H1 (cell line): Measurements from ENCODE around the gene TAS2R41. TPM values are rescaled to one million over a fixed set of nuclear protein-coding genes. Genes with fewer than 3 reads are reported as not detected.

Experiments used
- CTCF ChIA-PET: fragments of 300-600 bp; sonication (Branson Sonifier 250); formaldehyde crosslinking; loops from one replicate; lab custom pipeline; 2021; ENCODE audit not compliant: partially characterized antibody; lab: Charles Lee
- POLR2A ChIA-PET: fragments of 300-600 bp; sonication (Branson Sonifier 250); formaldehyde crosslinking; loops from one replicate; lab custom pipeline; 2021; ENCODE audit warnings: inconsistent platforms; ENCODE audit not compliant: partially characterized antibody; lab: Charles Lee
- DNase-seq, 2 experiments: peaks; one replicate each; pipeline versions ENCODE4 v3.0.0 to v3.0.0-alpha.2; 2010 to 2022; ENCODE audit warnings: low spot score in 2 of 2, low read depth in 1 of 2, mixed read lengths in 1 of 2
- FAIRE-seq: peaks from 2 replicates; lab custom pipeline; 2011; peaks lifted over from hg19 to GRCh38; lab: Jason Lieb, UNC
- H2AFZ ChIP-seq: 2 replicates; pipeline ENCODE4 v1.8.1; 2012; ENCODE audit warnings: low read length, inconsistent platforms
- H2AK5ac ChIP-seq: 2 replicates; pipeline ENCODE4 v1.6.1; 2013; ENCODE audit warnings: low read depth, low read length
- H2BK120ac ChIP-seq: replicated peaks from 2 replicates; pipeline ENCODE3; 2013; ENCODE audit warnings: low read depth, low read length, inconsistent platforms
- H2BK12ac ChIP-seq: 2 replicates; pipeline ENCODE4 v1.6.1; 2013; ENCODE audit warnings: low read depth, low read length
- H2BK15ac ChIP-seq: 2 replicates; pipeline ENCODE4 v1.6.1; 2013; ENCODE audit warnings: low read length
- H2BK20ac ChIP-seq: 2 replicates; pipeline ENCODE4 v1.6.1; 2013; ENCODE audit warnings: low read length
- H2BK5ac ChIP-seq: 2 replicates; pipeline ENCODE4 v1.6.1; 2013; ENCODE audit warnings: low read depth, low read length
- H3K14ac ChIP-seq: 2 replicates; pipeline ENCODE4 v1.6.1; 2013; ENCODE audit warnings: inconsistent platforms; ENCODE audit not compliant: insufficient read length
- H3K18ac ChIP-seq: 2 replicates; pipeline ENCODE4 v1.6.1; 2013; ENCODE audit warnings: low read length; ENCODE audit errors: extremely low read depth
- H3K23ac ChIP-seq: 2 replicates; pipeline ENCODE4 v1.6.1; 2013; ENCODE audit warnings: inconsistent platforms; ENCODE audit not compliant: insufficient read length
- H3K23me2 ChIP-seq: 2 replicates; pipeline ENCODE4 v1.6.1; 2013; ENCODE audit warnings: low read depth, low read length
- H3K27ac ChIP-seq: 2 replicates; pipeline ENCODE4 v1.6.1; 2011; ENCODE audit warnings: low read depth, low read length, inconsistent platforms
- H3K27me3 ChIP-seq, 4 experiments: replicated peaks in 1 of 4; 1 replicate in 1 of 4; 2 replicates in 3 of 4; pipeline versions ENCODE4 v1.6.1 to v1.8.1; 2011 to 2013; ENCODE audit warnings: low read length in 3 of 4, mild to moderate bottlenecking in 3 of 4, inconsistent platforms in 2 of 4, mixed read lengths in 2 of 4, moderate library complexity in 1 of 4; ENCODE audit not compliant: control insufficient read depth in 3 of 4, insufficient read depth in 3 of 4; ENCODE audit errors: extremely low read depth in 1 of 4
- H3K36me3 ChIP-seq, 4 experiments: 2 replicates each; pipeline versions ENCODE4 v1.6.1 to v1.8.1; 2011 to 2013; ENCODE audit warnings: mild to moderate bottlenecking in 4 of 4, low read length in 3 of 4, moderate library complexity in 2 of 4, control low read depth in 1 of 4, inconsistent platforms in 1 of 4; ENCODE audit not compliant: insufficient read depth in 4 of 4, control insufficient read depth in 2 of 4
- H3K4ac ChIP-seq: replicated peaks from 2 replicates; pipeline ENCODE3; 2013; ENCODE audit warnings: low read length, low read depth, mixed read lengths, inconsistent platforms; ENCODE audit not compliant: insufficient read length
- H3K4me1 ChIP-seq, 4 experiments: replicated peaks in 1 of 4; 1 replicate in 1 of 4; 2 replicates in 3 of 4; pipeline versions ENCODE4 v1.6.1 to v1.8.1; 2011 to 2013; ENCODE audit warnings: low read length in 3 of 4, inconsistent platforms in 2 of 4, mixed read lengths in 1 of 4; ENCODE audit not compliant: insufficient read depth in 4 of 4, control insufficient read depth in 3 of 4
- H3K4me2 ChIP-seq, 2 experiments: 2 replicates each; pipeline versions ENCODE4 v1.6.1 to v1.8.1; 2011 to 2013; ENCODE audit warnings: low read depth in 2 of 2, low read length in 2 of 2, control low read depth in 1 of 2, inconsistent platforms in 1 of 2, mild to moderate bottlenecking in 1 of 2; ENCODE audit not compliant: insufficient read depth in 1 of 2
- H3K4me3 ChIP-seq, 4 experiments: fragments of 200-600, 300-600 bp in 1 of 4; sonication (generic), shearing (Covaris generic), sonication (Bioruptor Twin) in 1 of 4; 2 replicates each; pipeline versions ENCODE4 v1.5.1 to v1.8.1; 2011 to 2016; ENCODE audit warnings: low read length in 4 of 4, low read depth in 3 of 4, control low read depth in 2 of 4, inconsistent platforms in 2 of 4, mild to moderate bottlenecking in 2 of 4, mixed read lengths in 1 of 4, moderate library complexity in 1 of 4; ENCODE audit not compliant: insufficient read depth in 2 of 4; ENCODE audit errors: extremely low read depth in 1 of 4
- H3K56ac ChIP-seq: replicated peaks from 2 replicates; pipeline ENCODE3; 2013; ENCODE audit warnings: low read depth, mild to moderate bottlenecking, mixed read lengths, low read length, inconsistent platforms; ENCODE audit not compliant: insufficient read length
- H3K79me1 ChIP-seq: 2 replicates; pipeline ENCODE4 v1.6.1; 2013; ENCODE audit warnings: low read depth, low read length, control low read depth
- H3K79me2 ChIP-seq, 2 experiments: 2 replicates each; pipeline versions ENCODE4 v1.6.1 to v1.8.1; 2012 to 2013; ENCODE audit warnings: low read length in 2 of 2, mild to moderate bottlenecking in 2 of 2, inconsistent platforms in 1 of 2; ENCODE audit not compliant: insufficient read depth in 2 of 2, control insufficient read depth in 1 of 2
- H3K9ac ChIP-seq, 4 experiments: replicated peaks in 1 of 4; 1 replicate in 1 of 4; 2 replicates in 3 of 4; pipeline versions ENCODE4 v1.6.1 to v1.8.1; 2011 to 2013; ENCODE audit warnings: low read depth in 3 of 4, low read length in 3 of 4, control low read depth in 2 of 4, mild to moderate bottlenecking in 2 of 4, moderate library complexity in 2 of 4, inconsistent platforms in 1 of 4; ENCODE audit errors: extremely low read depth in 1 of 4
- H3K9me3 ChIP-seq, 2 experiments: 2 replicates each; pipeline versions ENCODE4 v1.6.1 to v1.8.1; 2012 to 2013; ENCODE audit warnings: mild to moderate bottlenecking in 2 of 2, moderate library complexity in 2 of 2, control low read depth in 1 of 2, inconsistent platforms in 1 of 2, low read depth in 1 of 2, low read length in 1 of 2, mixed read lengths in 1 of 2; ENCODE audit not compliant: insufficient read depth in 2 of 2
- H4K20me1 ChIP-seq, 2 experiments: replicated peaks in 1 of 2; 2 replicates each; pipeline versions ENCODE3 to v1.8.1; 2011 to 2013; ENCODE audit warnings: inconsistent platforms in 2 of 2, low read length in 2 of 2, mild to moderate bottlenecking in 1 of 2; ENCODE audit not compliant: insufficient read depth in 2 of 2, control insufficient read depth in 1 of 2
- H4K5ac ChIP-seq: 2 replicates; pipeline ENCODE4 v1.6.1; 2013; ENCODE audit warnings: low read length, low read depth, mixed read lengths, inconsistent platforms; ENCODE audit not compliant: insufficient read length
- H4K8ac ChIP-seq: 2 replicates; pipeline ENCODE4 v1.8.0; 2013; ENCODE audit warnings: mild to moderate bottlenecking, moderate library complexity, low read length, inconsistent platforms; ENCODE audit not compliant: insufficient read depth; ENCODE audit errors: extremely low read depth
- H4K91ac ChIP-seq: replicated peaks from 2 replicates; pipeline ENCODE3; 2013; ENCODE audit warnings: low read length, mixed read lengths, inconsistent platforms; ENCODE audit not compliant: insufficient read length
- ASH2L ChIP-seq: fragments of 200-600, 300-600 bp; sonication (generic); IDR thresholded peaks from one replicate; pipeline ENCODE4 v1.7.1; 2017; ENCODE audit warnings: low read length
- ATF3 ChIP-seq: IDR thresholded peaks from 2 replicates; pipeline ENCODE4 v1.6.1; 2011; ENCODE audit warnings: low read depth, mild to moderate bottlenecking, low read length; ENCODE audit not compliant: insufficient read depth
- JUN ChIP-seq: IDR thresholded peaks from 2 replicates; pipeline ENCODE4 v1.6.1; 2011; ENCODE audit warnings: low read depth, mild to moderate bottlenecking, improper control_type of control experiment, low read length
- NRF1 ChIP-seq: IDR thresholded peaks from 2 replicates; pipeline ENCODE4 v1.6.1; 2011; ENCODE audit warnings: mild to moderate bottlenecking, low read depth, low read length, improper control_type of control experiment
- WGBS, 2 experiments: shearing (Covaris generic) in 1 of 2; methylation state at CpG; one replicate each; pipeline versions ENCODE4 v1.1.6 to v1.1.7; 2013 to 2015; ENCODE audit warnings: low lambda C conversion rate in 2 of 2, mixed read lengths in 2 of 2, inconsistent platforms in 1 of 2, low coverage in 1 of 2, missing lambda C conversion rate in 1 of 2; ENCODE audit not compliant: insufficient replicate concordance in 2 of 2, insufficient coverage in 1 of 2, insufficient read length in 1 of 2; ENCODE audit errors: extremely low coverage in 1 of 2, missing lambda C conversion rate in 1 of 2; 5-methylcytosine and 5-hydroxymethylcytosine counted together
- polyA plus RNA-seq, 7 experiments: library from polyadenylated mRNA; depleted of rRNA in 3 of 7; stranded (reverse) in 5 of 7; unstranded in 2 of 7; fragments of >200 nt in 5 of 7; fragments of 200-250 nt in 2 of 7; gene quantifications; 1 replicate in 5 of 7; 2 replicates in 1 of 7; 4 replicates in 1 of 7; pipeline versions ENCODE4 v1.2.1 to v1.2.3, GENCODE V29; 2011 to 2013; ENCODE audit warnings: missing spikeins in 2 of 7, mixed read lengths in 2 of 7
- total RNA-seq: library from RNA; stranded (reverse); fragmentation: NEBNext Ultra II Directional; extraction: Animal tissue kit (Norgen Biotek cat#: 25700); gene quantifications from 2 replicates; pipeline ENCODE4 v1.2.1, GENCODE V29; 2021

TAS2R41 gene
- total and polyA plus RNA-seq, 2 of the 8 experiments (the other 6 are each of a cell fraction or from before 2014, with no cell fraction given): 0.12 TPM; not detected in 1

- H3K79me2 ChIP-seq: no peaks in the 10 kb centered on the region
- CTCF ChIA-PET: interaction anchor here (0.6 to 0.7 kb wide), 2 partner anchors 12 to 14 kb away, joined by 3 read pairs; no protein-coding TSS in a partner anchor
- FAIRE-seq: no peak
Observed at GRCh38 chr7:143439866-143440265, 37.8 kb upstream of the TAS2R41 start.

More at GRCh38 chr7:143439866-143440265, 37.8 kb upstream of the TAS2R41 start:
- Histone ChIP-seq H4K5ac (no peak overlapping the region), H2BK120ac (no peak overlapping the region), H3K23me2 (no peaks in the 10 kb centered on the region), H4K20me1 (no peaks in the 10 kb centered on the region), H2BK15ac (no peak overlapping the region), H3K4me2 (no peak overlapping the region)
- TF ChIP-seq ASH2L (no peak), ATF3 (no peak), NRF1 (no peak), JUN (no peak)
- TF ChIP-seq, all 59 proteins: peak for 0
- POLR2A ChIA-PET: no interaction called here
- Histone ChIP-seq H4K91ac (no peak overlapping the region), H2BK12ac (no peak overlapping the region), H3K56ac (no peak overlapping the region), H2AFZ (no peak overlapping the region), H3K27me3 (peaks cover 0 to 1% (median 0%) of the 10 kb centered on the region in 4 experiments; a peak in 1 of 7 replicates), H3K9me3 (no peaks in the 10 kb centered on the region; a peak in 2 of 4 replicates), H4K8ac (no peak overlapping the region), H3K4ac (no peak overlapping the region), H2AK5ac (no peak overlapping the region), H3K18ac (no peak overlapping the region), H2BK5ac (no peak overlapping the region), H3K79me1 (no peaks in the 10 kb centered on the region), H3K27ac (no peak overlapping the region), H3K4me1 (peaks cover 2 to 8% (median 6%) of the 10 kb centered on the region in 4 experiments), H3K4me3 (no peak overlapping the region), H2BK20ac (no peak overlapping the region), H3K23ac (no peak overlapping the region), H3K14ac (no peak overlapping the region), H3K36me3 (no peaks in the 10 kb centered on the region), H3K9ac (no peak overlapping the region)
- WGBS, 2 experiments: 89% methylated on average over 2 of the region's 2 CpGs; no CpG with 5 or more reads in 1 of the 2 experiments
- no peak for DNase-seq
